ENCODE measurements around the gene PSMD13. TPM values are rescaled to one million over a fixed set of nuclear protein-coding genes. Genes with fewer than 3 reads are reported as not detected.

The PSMD13 gene
- total RNA-seq, 1 donor from 2014 or later = 115 TPM

GRCh38 chr11:206526-207207 is 30.1 kb upstream of the PSMD13 start:
- DNase-seq (ENCODE audit: extremely low spot score, unreplicated experiment) = peak; percentile 81
- TF ChIP-seq, protein P1, sequence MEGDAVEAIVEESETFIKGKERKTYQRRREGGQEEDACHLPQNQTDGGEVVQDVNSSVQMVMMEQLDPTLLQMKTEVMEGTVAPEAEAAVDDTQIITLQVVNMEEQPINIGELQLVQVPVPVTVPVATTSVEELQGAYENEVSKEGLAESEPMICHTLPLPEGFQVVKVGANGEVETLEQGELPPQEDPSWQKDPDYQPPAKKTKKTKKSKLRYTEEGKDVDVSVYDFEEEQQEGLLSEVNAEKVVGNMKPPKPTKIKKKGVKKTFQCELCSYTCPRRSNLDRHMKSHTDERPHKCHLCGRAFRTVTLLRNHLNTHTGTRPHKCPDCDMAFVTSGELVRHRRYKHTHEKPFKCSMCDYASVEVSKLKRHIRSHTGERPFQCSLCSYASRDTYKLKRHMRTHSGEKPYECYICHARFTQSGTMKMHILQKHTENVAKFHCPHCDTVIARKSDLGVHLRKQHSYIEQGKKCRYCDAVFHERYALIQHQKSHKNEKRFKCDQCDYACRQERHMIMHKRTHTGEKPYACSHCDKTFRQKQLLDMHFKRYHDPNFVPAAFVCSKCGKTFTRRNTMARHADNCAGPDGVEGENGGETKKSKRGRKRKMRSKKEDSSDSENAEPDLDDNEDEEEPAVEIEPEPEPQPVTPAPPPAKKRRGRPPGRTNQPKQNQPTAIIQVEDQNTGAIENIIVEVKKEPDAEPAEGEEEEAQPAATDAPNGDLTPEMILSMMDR (IDR thresholded peaks at IDR 0.05) = no peak
- Mint-ChIP-seq H3K27me3 (ENCODE audit: unreplicated experiment) (no peaks in the 10 kb centered on the region), H3K4me1 (ENCODE audit: unreplicated experiment) (peaks cover 35% of the 10 kb centered on the region), H3K36me3 (ENCODE audit: unreplicated experiment) (peaks cover 22% of the 10 kb centered on the region), H3K9me3 (ENCODE audit: unreplicated experiment) (no peaks in the 10 kb centered on the region), H3K4me3 (ENCODE audit: unreplicated experiment) (peak overlapping the region; percentile 94), H3K27ac (ENCODE audit: unreplicated experiment) (peak overlapping the region; percentile 99)

DNA sequence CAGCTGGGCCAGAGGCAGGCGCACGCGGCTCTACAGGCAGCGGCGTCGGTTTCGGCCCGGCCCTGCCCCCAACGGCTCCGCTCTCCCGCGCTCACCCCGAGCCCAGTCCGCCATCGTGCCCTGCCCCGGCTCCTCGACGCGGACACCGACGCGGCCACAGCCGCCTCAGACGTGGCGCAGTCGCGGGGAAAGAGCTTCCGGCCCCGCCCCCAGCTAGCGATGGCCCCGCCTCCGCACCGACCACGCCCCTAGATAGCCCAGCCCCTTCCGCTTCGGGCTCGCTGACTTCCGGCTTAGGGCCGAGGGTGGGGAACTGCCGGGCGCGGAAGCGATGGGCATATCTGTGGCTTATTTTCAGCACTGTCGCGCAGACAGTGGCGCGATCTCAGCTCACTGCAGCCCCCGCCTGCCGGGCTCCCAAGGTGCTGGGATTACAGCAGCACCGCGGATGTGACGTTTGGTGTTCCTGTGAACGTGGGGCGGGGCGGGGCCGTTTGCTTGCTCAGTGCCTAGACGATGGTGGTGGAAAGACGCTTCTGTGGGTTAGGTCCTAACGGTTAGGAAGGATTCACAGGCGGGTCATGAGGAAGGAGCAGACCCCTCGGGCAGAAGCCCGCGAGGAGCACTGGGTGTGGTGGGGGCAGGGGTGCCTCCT is 29.4 kb upstream of the PSMD13 start, which contains the start of the genes BET1L and RIC8A:
TSS of gene BET1L (minus strand) at position 192 of the 655 bp plus-strand sequence. CDS start at position 114, 78 bp downstream.
TSS of gene RIC8A (plus strand) at position 501 of the 655 bp plus-strand sequence. CDS start 1,147 bp downstream, outside the sequence.
- Mint-ChIP-seq H3K36me3 (ENCODE audit: unreplicated experiment) (peaks cover 23% of the 10 kb centered on the region), H3K9me3 (ENCODE audit: unreplicated experiment) (no peaks in the 10 kb centered on the region), H3K4me1 (ENCODE audit: unreplicated experiment) (peaks cover 33% of the 10 kb centered on the region)

GRCh38 chr11:207863-208180 is 29.0 kb upstream of the PSMD13 start:
- Mint-ChIP-seq H3K9me3 (ENCODE audit: unreplicated experiment) (no peaks in the 10 kb centered on the region), H3K36me3 (ENCODE audit: unreplicated experiment) (peaks cover 20% of the 10 kb centered on the region), H3K4me3 (ENCODE audit: unreplicated experiment) (peak overlapping the region; percentile 94), H3K27ac (ENCODE audit: unreplicated experiment) (peak overlapping the region; percentile 99), H3K4me1 (ENCODE audit: unreplicated experiment) (peaks cover 33% of the 10 kb centered on the region), H3K27me3 (ENCODE audit: unreplicated experiment) (no peaks in the 10 kb centered on the region)
- TF ChIP-seq, protein P1 (IDR thresholded peaks at IDR 0.05) = no peak
- peak; percentile 86 for DNase-seq (ENCODE audit: extremely low spot score, unreplicated experiment)

More for the DNA sequence above, 29.4 kb upstream of the PSMD13 start, which contains the start of the genes BET1L and RIC8A:
- Mint-ChIP-seq H3K4me3 (ENCODE audit: unreplicated experiment) (peak within 1 kb of the TSS; percentile 94), H3K27me3 (ENCODE audit: unreplicated experiment) (no peaks in the 10 kb centered on the region), H3K27ac (ENCODE audit: unreplicated experiment) (peak within 1 kb of the TSS; percentile 99)
- TF ChIP-seq, protein P1 (IDR thresholded peaks at IDR 0.05) = no peak
- DNase-seq (ENCODE audit: extremely low spot score, unreplicated experiment) = peak; percentile 99

- peaks cover 16% of the 10 kb centered on the region for H3K36me3 Mint-ChIP-seq (ENCODE audit: unreplicated experiment)
- peaks cover 33% of the 10 kb centered on the region for H3K4me1 Mint-ChIP-seq (ENCODE audit: unreplicated experiment)
- no peaks in the 10 kb centered on the region for H3K27me3 Mint-ChIP-seq (ENCODE audit: unreplicated experiment)
- H3K27ac Mint-ChIP-seq (ENCODE audit: unreplicated experiment) = peak overlapping the region; percentile 99
- H3K9me3 Mint-ChIP-seq (ENCODE audit: unreplicated experiment) = no peaks in the 10 kb centered on the region
- H3K4me3 Mint-ChIP-seq (ENCODE audit: unreplicated experiment) = peak overlapping the region; percentile 94
- no peak for DNase-seq (ENCODE audit: extremely low spot score, unreplicated experiment)
- TF ChIP-seq, protein P1 (IDR thresholded peaks at IDR 0.05) = no peak
Measured at GRCh38 chr11:208181-208916, 28.4 kb upstream of the PSMD13 start.
